Hepatocyte (in vitro differentiated cells): ENCODE data around the gene DOCK4.

Experiments used
- CTCF ChIP-seq: fragments of 200-600 bp; sonication (generic); IDR thresholded peaks from 2 replicates; pipeline ENCODE4 v1.5.1; 2016; ENCODE audit warnings: antibody characterized with exemption, mild to moderate bottlenecking; ENCODE audit not compliant: poor library complexity
- EZH2 ChIP-seq: fragments of 200-600 bp; sonication (generic); IDR thresholded peaks from 2 replicates; pipeline ENCODE4 v1.6.1; 2016; ENCODE audit warnings: antibody characterized with exemption, mild to moderate bottlenecking, borderline replicate concordance
- EZH2phosphoT487 ChIP-seq: fragments of 200-600 bp; sonication (generic); IDR thresholded peaks from one replicate; pipeline ENCODE4 v1.6.1; 2018; ENCODE audit warnings: antibody characterized with exemption, mild to moderate bottlenecking, low read depth, moderate library complexity; ENCODE audit not compliant: unreplicated experiment, severe bottlenecking

GRCh38 chr7:112212571-112212970 is 6.4 kb upstream of the DOCK4 start:
- no peak for TF ChIP-seq EZH2
- no peak for TF ChIP-seq CTCF
- no peak for TF ChIP-seq EZH2phosphoT487
